Skeletal muscle cell (primary cell): ENCODE measurements around the gene BUB1.
"Not testable (repeated sequence)": the region's sequence is repeated elsewhere in the genome, so short reads cannot be mapped to it uniquely, and the experiment has no call there.

Source experiments
- DNase-seq: peaks from one replicate; pipeline ENCODE4 v3.0.0-alpha.2; 2010; ENCODE audit warnings: low read depth
- H3K4me3 ChIP-seq: 2 replicates; pipeline ENCODE4 v1.5.1; 2011; ENCODE audit warnings: low read depth, mild to moderate bottlenecking, control low read depth, low read length, moderate library complexity

The BUB1 gene

GRCh38 chr2:110664135-110664534, 13.7 kb downstream of the BUB1 start:
- no peak overlapping the region for H3K4me3 ChIP-seq
- DNase-seq = no peak

DNA sequence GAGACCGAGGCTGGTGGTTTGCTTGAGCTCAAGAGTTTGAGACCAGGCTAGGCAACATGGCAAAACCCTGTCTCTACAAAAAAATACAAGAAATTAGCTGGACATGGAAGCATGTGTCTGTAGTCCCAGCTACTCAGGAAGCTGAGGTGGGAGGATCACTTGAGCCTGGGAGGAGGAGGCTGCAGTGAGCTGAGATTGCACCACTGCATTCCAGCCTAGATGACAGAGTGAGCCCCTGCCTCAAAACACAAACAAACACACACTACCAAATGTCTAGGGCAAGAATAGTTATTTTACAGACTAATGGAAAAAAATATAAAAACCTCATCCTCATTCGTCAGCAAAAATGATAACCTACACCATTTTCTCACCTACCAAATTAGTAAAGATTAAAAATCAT, 15.3 kb downstream of the BUB1 start:
- no peak for DNase-seq
- no peak overlapping the region for H3K4me3 ChIP-seq

DNA sequence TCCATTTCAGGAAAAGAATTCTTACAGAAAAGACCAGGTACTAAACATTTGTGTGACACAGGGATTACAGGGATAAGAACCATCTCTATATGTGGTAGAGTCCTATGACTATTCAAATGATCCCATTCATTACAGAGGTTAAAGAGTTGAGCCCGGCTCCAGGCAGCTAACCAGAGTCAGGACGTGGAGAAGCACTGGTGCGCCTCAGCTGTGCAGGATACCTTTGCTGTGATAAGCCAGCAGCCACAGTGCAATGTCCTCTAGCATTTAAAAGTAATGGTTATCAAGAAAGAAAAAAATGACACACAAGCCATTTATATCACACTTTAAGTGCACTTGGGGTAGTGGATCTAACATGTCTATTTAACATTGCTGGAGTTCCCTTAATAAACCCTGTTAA, 17.3 kb downstream of the BUB1 start:
- H3K4me3 ChIP-seq = no peak overlapping the region
- DNase-seq = no peak

DNA sequence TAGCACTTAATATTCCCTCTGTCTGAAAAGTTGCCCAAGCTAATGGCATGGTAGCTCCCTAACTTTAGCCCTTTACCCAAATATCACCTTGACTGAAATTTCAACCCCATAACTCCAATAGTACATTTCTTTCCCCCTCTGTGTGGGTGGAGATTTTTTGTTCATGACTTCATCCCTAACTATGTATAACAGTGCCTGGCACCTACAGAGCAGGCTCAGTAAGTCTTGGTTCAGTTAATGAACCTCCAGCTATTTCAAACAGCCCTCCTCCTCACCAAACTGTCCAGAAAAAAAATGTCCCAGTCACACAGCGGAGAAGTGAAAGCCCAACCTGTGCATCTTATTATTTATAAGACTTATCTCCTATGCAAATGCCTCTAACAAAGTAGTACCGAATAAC, 18.6 kb downstream of the BUB1 start:
- DNase-seq = no peak
- no peak overlapping the region for H3K4me3 ChIP-seq

DNA sequence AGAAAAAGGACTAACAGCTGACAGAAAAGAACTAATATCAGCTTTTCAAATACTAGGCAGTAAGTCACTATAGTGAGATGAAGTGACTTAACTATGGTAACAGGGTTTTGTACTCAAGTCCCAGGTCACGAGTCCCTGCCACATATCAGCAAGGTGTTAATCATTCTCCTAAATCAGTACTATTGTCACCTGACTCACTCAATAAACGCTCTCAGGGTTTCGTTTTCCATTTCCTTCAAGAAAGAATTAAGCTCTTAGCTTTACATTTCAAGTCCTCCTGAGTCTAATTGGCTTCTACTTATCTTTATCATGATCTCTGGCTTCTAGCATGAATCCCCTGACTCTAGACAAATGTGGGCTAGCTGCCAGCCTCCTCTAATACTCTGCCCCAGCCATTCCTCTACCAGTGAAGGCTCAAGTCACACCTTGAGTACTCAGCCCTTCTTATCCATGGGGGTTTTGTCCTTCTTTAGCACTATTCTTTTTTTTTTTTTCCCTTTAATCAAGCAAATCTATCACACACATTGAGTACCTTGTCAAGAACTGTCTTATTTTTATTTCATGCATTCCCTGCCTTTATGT, 20.0 kb downstream of the BUB1 start:
- DNase-seq = no peak
- no peak overlapping the region for H3K4me3 ChIP-seq

- H3K4me3 ChIP-seq = no peak overlapping the region
Observed at GRCh38 chr2:110655701-110656100, 22.2 kb downstream of the BUB1 start.

DNA sequence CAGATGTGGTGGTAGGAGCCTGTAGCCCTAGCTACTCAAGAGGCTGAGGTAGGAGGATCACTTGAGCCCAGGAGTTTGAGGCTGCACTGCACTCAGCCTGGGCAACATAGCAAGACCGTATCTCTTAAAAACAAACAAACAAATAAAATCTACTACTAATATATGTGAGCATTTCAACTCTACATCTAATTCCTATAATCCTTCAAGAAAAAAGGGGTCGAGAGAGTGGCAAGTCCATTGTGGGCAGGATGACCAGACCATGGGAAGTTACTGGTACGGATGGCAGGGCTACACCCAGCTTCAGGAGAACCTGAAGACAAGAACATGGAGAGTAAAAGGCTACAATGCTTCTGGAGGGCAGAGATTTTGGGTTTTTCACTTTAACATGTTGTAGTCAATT, 24.0 kb downstream of the BUB1 start:
- H3K4me3 ChIP-seq = no peak overlapping the region
- DNase-seq = no peak

More at GRCh38 chr2:110655701-110656100, 22.2 kb downstream of the BUB1 start:
- DNase-seq = no peak

DNA sequence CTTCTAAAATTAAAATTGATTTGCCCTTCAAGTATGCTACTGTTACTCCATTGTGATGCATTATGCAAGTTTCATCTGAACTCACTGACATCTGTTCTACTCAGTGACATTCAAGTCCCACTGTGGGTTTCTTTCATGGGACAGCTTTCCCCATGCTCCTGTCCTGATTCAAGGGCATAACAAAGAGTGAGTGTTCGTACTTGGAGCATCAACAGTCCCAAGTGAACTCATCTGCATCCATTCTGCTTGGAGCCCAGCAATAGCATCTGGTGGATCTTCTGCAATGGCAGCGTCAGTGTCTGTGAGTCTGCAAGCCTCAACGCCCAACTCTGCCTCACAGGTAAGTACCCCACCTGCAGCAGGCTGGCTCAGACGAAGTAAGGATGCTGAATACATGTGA, 27.5 kb downstream of the BUB1 start:
- no peak for DNase-seq
- no peak overlapping the region for H3K4me3 ChIP-seq

GRCh38 chr2:110647777-110648176, 30.1 kb downstream of the BUB1 start:
- no peak overlapping the region for H3K4me3 ChIP-seq
- no peak for DNase-seq

GRCh38 chr2:110645616-110646015, 32.2 kb downstream of the BUB1 start:
- H3K4me3 ChIP-seq = no peak overlapping the region
- no peak for DNase-seq

- H3K4me3 ChIP-seq = no peak overlapping the region
- no peak for DNase-seq
Observed at GRCh38 chr2:110644357-110644756, 33.5 kb downstream of the BUB1 start.

- no peak overlapping the region for H3K4me3 ChIP-seq
- no peak for DNase-seq
Observed at GRCh38 chr2:110642360-110642759, 35.5 kb downstream of the BUB1 start.

DNA sequence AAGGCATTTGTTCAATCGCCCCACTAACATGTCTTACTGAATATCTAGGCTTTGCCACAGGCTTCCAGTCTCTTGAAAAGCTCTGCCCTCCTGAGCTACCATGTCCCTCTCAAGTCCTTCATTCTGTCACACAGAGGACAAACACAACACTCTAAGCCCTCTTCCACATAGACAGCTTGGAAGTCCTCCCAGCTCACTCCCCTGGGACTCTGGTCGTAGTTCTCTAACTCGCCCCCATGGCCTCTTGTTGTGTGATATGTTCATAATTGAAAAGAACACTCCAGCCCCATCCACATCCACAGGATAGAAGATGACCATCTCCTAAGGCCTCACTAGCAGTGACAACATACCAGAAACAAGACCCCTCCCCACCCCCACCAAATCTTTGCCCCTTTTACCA, 37.9 kb downstream of the BUB1 start:
- no peak overlapping the region for H3K4me3 ChIP-seq
- no peak for DNase-seq

GRCh38 chr2:110638952-110639695, 38.7 kb downstream of the BUB1 start:
- no peak overlapping the region for H3K4me3 ChIP-seq
- no peak for DNase-seq

- no peak overlapping the region for H3K4me3 ChIP-seq
- DNase-seq = no peak
Observed at GRCh38 chr2:110638004-110638403, 39.9 kb downstream of the BUB1 start.

- no peak for DNase-seq
- no peak overlapping the region for H3K4me3 ChIP-seq
Observed at GRCh38 chr2:110637093-110637492, 40.8 kb downstream of the BUB1 start.

DNA sequence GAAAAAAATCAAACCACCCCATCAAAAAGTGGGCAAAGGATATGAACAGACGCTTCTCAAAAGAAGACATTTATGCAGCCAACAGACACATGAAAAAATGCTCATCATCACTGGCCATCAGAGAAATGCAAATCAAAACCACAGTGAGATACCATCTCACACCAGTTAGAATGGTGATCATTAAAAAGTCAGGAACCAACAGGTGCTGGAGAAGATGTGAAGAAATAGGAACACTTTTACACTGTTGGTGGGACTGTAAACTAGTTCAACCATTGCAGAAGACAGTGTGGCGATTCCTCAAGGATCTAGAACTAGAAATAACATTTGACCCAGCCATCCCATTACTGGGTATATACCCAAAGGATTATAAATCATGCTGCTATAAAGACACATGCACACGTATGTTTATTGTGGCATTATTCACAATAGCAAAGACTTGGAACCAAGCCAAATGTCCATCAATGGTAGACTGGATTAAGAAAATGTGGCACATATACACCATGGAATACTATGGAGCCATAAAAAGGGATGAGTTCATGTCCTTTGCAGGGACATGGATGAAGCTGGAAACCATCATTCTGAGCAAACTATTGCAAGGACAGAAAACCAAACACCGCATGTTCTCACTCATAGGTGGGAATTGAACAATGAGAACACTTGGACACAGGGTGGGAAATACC, 41.8 kb downstream of the BUB1 start:
- H3K4me3 ChIP-seq, DNase-seq: not testable (repeated sequence)

- DNase-seq, H3K4me3 ChIP-seq: not testable (repeated sequence)
Observed at GRCh38 chr2:110627348-110627747, 50.5 kb downstream of the BUB1 start.

- not testable (repeated sequence) for DNase-seq, H3K4me3 ChIP-seq
Observed at GRCh38 chr2:110619326-110619939, 58.4 kb downstream of the BUB1 start.

DNA sequence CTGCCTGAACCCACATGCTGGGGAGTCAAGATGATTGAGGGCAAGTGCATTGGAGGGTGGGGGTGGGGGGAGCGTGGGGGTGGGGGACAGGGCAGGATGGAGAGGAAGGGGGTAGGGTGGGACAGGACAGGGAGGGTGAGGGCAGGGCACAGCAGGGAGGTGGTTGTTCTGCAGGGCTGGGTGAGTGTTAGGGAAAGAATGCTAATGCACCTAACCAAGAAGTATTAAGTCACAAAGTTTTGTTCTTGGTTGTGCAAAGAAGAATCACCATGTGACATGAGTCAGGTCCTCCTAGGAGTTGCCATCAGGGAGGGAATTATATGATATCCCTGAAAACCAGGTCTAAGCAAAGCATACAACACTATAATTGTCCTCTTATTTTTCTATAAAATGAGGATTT, 63.9 kb downstream of the BUB1 start:
- not testable (repeated sequence) for H3K4me3 ChIP-seq, DNase-seq
